H9 (cell line): ENCODE measurements around the gene ANXA7. TPM values are rescaled to one million over a fixed set of nuclear protein-coding genes. Genes with fewer than 3 reads are reported as not detected.

Experiments used
- DNase-seq: peaks from one replicate; pipeline ENCODE4 v3.0.0-alpha.2; 2017
- H2AFZ ChIP-seq: one replicate; pipeline ENCODE4 v1.6.1; 2013; ENCODE audit warnings: mild to moderate bottlenecking, low read length, control low read depth, moderate library complexity
- H2AK5ac ChIP-seq: 2 replicates; pipeline ENCODE4 v1.6.1; 2013; ENCODE audit warnings: low read length, control low read depth, mixed read lengths; ENCODE audit not compliant: insufficient read length
- H2BK120ac ChIP-seq: one replicate; pipeline ENCODE4 v1.6.1; 2013; ENCODE audit warnings: low read depth, mild to moderate bottlenecking, low read length, control low read depth, inconsistent platforms; ENCODE audit not compliant: poor library complexity, severe bottlenecking
- H2BK12ac ChIP-seq: 2 replicates; pipeline ENCODE4 v1.6.1; 2013; ENCODE audit warnings: low read length, control low read depth, mixed read lengths, low read depth; ENCODE audit not compliant: insufficient read length
- H2BK15ac ChIP-seq: 2 replicates; pipeline ENCODE4 v1.6.1; 2013; ENCODE audit warnings: low read depth, low read length, control low read depth
- H2BK20ac ChIP-seq: one replicate; pipeline ENCODE4 v1.6.1; 2013; ENCODE audit warnings: low read depth, mild to moderate bottlenecking, low read length, control low read depth, inconsistent platforms; ENCODE audit not compliant: poor library complexity, severe bottlenecking
- H2BK5ac ChIP-seq: 2 replicates; pipeline ENCODE4 v1.6.1; 2013; ENCODE audit warnings: low read length, control low read depth, mixed read lengths; ENCODE audit not compliant: insufficient read length
- H3K14ac ChIP-seq: 2 replicates; pipeline ENCODE4 v1.6.1; 2013; ENCODE audit warnings: low read length, control low read depth; ENCODE audit not compliant: insufficient read depth
- H3K18ac ChIP-seq: 2 replicates; pipeline ENCODE4 v1.6.1; 2013; ENCODE audit warnings: low read depth, mild to moderate bottlenecking, mixed read lengths, low read length, control low read depth; ENCODE audit not compliant: insufficient read length
- H3K23ac ChIP-seq: 2 replicates; pipeline ENCODE4 v1.6.1; 2013; ENCODE audit warnings: low read length, control low read depth, mixed read lengths, low read depth; ENCODE audit not compliant: insufficient read length
- H3K23me2 ChIP-seq: 2 replicates; pipeline ENCODE4 v1.6.1; 2013; ENCODE audit warnings: low read depth, mild to moderate bottlenecking, mixed read lengths, low read length, control low read depth; ENCODE audit not compliant: insufficient read length, poor library complexity, severe bottlenecking
- H3K27ac ChIP-seq: 2 replicates; pipeline ENCODE4 v1.5.1; 2013; ENCODE audit warnings: low read length, control low read depth, mixed read lengths, low read depth; ENCODE audit not compliant: insufficient read length
- H3K27me3 ChIP-seq: 2 replicates; pipeline ENCODE4 v1.6.1; 2013; ENCODE audit warnings: low read length, control low read depth, inconsistent platforms; ENCODE audit not compliant: insufficient read depth
- H3K4ac ChIP-seq: 2 replicates; pipeline ENCODE4 v1.6.1; 2013; ENCODE audit warnings: low read depth, mild to moderate bottlenecking, control low read depth, inconsistent platforms, low read length, moderate library complexity
- H3K4me1 ChIP-seq: 2 replicates; pipeline ENCODE4 v1.6.1; 2013; ENCODE audit warnings: low read length, control low read depth, inconsistent platforms; ENCODE audit not compliant: insufficient read depth
- H3K4me2 ChIP-seq: 2 replicates; pipeline ENCODE4 v1.6.1; 2013; ENCODE audit warnings: low read length, control low read depth, mixed read lengths; ENCODE audit not compliant: insufficient read length, insufficient read depth
- H3K56ac ChIP-seq: 2 replicates; pipeline ENCODE4 v1.6.1; 2013; ENCODE audit warnings: low read depth, mild to moderate bottlenecking, mixed read lengths, low read length, control low read depth; ENCODE audit not compliant: insufficient read length
- H3K79me1 ChIP-seq: 2 replicates; pipeline ENCODE4 v1.6.1; 2013; ENCODE audit warnings: low read depth, mild to moderate bottlenecking, moderate library complexity, low read length, control low read depth, inconsistent platforms; ENCODE audit not compliant: insufficient read depth, poor library complexity, severe bottlenecking
- H3K79me2 ChIP-seq: 2 replicates; pipeline ENCODE4 v1.6.1; 2013; ENCODE audit warnings: low read length, control low read depth, inconsistent platforms; ENCODE audit not compliant: insufficient read depth
- H3K9ac ChIP-seq: 2 replicates; pipeline ENCODE4 v1.6.1; 2013; ENCODE audit warnings: low read length, control low read depth, mixed read lengths; ENCODE audit not compliant: insufficient read length; ENCODE audit errors: extremely low read depth
- H3K9me3 ChIP-seq: one replicate; pipeline ENCODE4 v1.6.1; 2013; ENCODE audit warnings: low read depth, low read length, inconsistent platforms; ENCODE audit not compliant: control insufficient read depth
- H3T11ph ChIP-seq: one replicate; pipeline ENCODE4 v1.6.1; 2013; ENCODE audit warnings: mild to moderate bottlenecking, low read length, control low read depth, inconsistent platforms
- H4K20me1 ChIP-seq: one replicate; pipeline ENCODE4 v1.6.1; 2013; ENCODE audit not compliant: control insufficient read depth, insufficient read length, insufficient read depth
- H4K5ac ChIP-seq: 2 replicates; pipeline ENCODE4 v1.6.1; 2013; ENCODE audit warnings: low read depth, mild to moderate bottlenecking, mixed read lengths, low read length, control low read depth; ENCODE audit not compliant: insufficient read length
- H4K8ac ChIP-seq: replicated peaks from 2 replicates; pipeline ENCODE4 v1.6.1; 2013; ENCODE audit warnings: low read length, control low read depth, mixed read lengths, low read depth; ENCODE audit not compliant: insufficient read length
- H4K91ac ChIP-seq: 2 replicates; pipeline ENCODE4 v1.6.1; 2013; ENCODE audit warnings: low read depth, mild to moderate bottlenecking, moderate library complexity, mixed read lengths, low read length, control low read depth; ENCODE audit not compliant: insufficient read length
- H3K27ac Mint-ChIP-seq, 3 experiments: 2 replicates in 2 of 3; 3 replicates in 1 of 3; pipeline ENCODE4 v1.8.0; 2020 to 2021; ENCODE audit warnings: mixed read lengths in 3 of 3, mild to moderate bottlenecking in 1 of 3, moderate library complexity in 1 of 3
- H3K27me3 Mint-ChIP-seq: 2 replicates; pipeline ENCODE4 v1.8.0; 2021; ENCODE audit warnings: low read depth, mild to moderate bottlenecking, moderate library complexity, mixed read lengths
- H3K36me3 Mint-ChIP-seq, 3 experiments: 2 replicates in 2 of 3; 3 replicates in 1 of 3; pipeline ENCODE4 v1.8.0; 2020 to 2021; ENCODE audit warnings: low read depth in 3 of 3, mixed read lengths in 3 of 3; ENCODE audit not compliant: insufficient read depth in 1 of 3
- H3K4me1 Mint-ChIP-seq, 2 experiments: 2 replicates each; pipeline ENCODE4 v1.8.0; 2020; ENCODE audit warnings: mixed read lengths in 2 of 2
- H3K4me3 Mint-ChIP-seq, 2 experiments: 2 replicates in 1 of 2; 3 replicates in 1 of 2; pipeline ENCODE4 v1.8.0; 2020 to 2021; ENCODE audit warnings: mild to moderate bottlenecking in 2 of 2, mixed read lengths in 2 of 2, moderate library complexity in 1 of 2
- H3K9me3 Mint-ChIP-seq, 2 experiments: 2 replicates in 1 of 2; 3 replicates in 1 of 2; pipeline ENCODE4 v1.8.0; 2020; ENCODE audit warnings: mild to moderate bottlenecking in 2 of 2, mixed read lengths in 2 of 2, moderate library complexity in 1 of 2
- CTCF ChIP-seq: fragments of 200-600 bp; sonication (generic); conservative IDR thresholded peaks from 3 replicates; pipeline ENCODE4 v1.8.0; 2021; ENCODE audit warnings: antibody characterized with exemption, mild to moderate bottlenecking
- WGBS: extraction: QIAGEN DNeasy Blood & Tissue Kit; methylation state at CpG from one replicate; pipeline ENCODE4 v1.1.7; 2013; ENCODE audit warnings: missing lambda C conversion rate, low lambda C conversion rate, mixed read lengths; ENCODE audit not compliant: insufficient read length; ENCODE audit errors: extremely low coverage; 5-methylcytosine and 5-hydroxymethylcytosine counted together
- total RNA-seq: library from RNA; stranded (reverse); gene quantifications from 2 replicates; pipeline ENCODE4 v1.2.1, GENCODE V29; 2021

The ANXA7 gene
- total RNA-seq, 1 experiment from 2014 or later: 84.6 TPM

GRCh38 chr10:73376679-73377078 is 37.2 kb downstream of the ANXA7 start:
- no peak for DNase-seq
- no peak overlapping the region for H3K4me3 Mint-ChIP-seq
- TF ChIP-seq CTCF: no peak
- no peak overlapping the region for H3K56ac ChIP-seq
- H3K9me3 ChIP-seq: no peaks in the 10 kb centered on the region
- no peak overlapping the region for H2BK15ac ChIP-seq
- no peaks in the 10 kb centered on the region for H3K27me3 Mint-ChIP-seq
- WGBS: no CpG with 5 or more reads among the region's 3 CpGs
- no peak overlapping the region for H3K9ac ChIP-seq
- no peaks in the 10 kb centered on the region for H3K23me2 ChIP-seq
- no peak overlapping the region for H3T11ph ChIP-seq
- no peak overlapping the region for H3K27ac ChIP-seq
- no peaks in the 10 kb centered on the region for H4K20me1 ChIP-seq
- H3K27me3 ChIP-seq: no peaks in the 10 kb centered on the region
- no peaks in the 10 kb centered on the region for H3K79me1 ChIP-seq
- H2BK120ac ChIP-seq: no peak overlapping the region
- H2BK12ac ChIP-seq: no peak overlapping the region
- no peaks in the 10 kb centered on the region for H3K9me3 Mint-ChIP-seq
- no peak overlapping the region for H4K8ac ChIP-seq
- H2AK5ac ChIP-seq: no peak overlapping the region
- H3K36me3 Mint-ChIP-seq: peaks cover 10 to 63% (median 43%) of the 10 kb centered on the region in 3 experiments; a peak in 6 of 7 replicates
- H3K4me1 Mint-ChIP-seq: no peaks in the 10 kb centered on the region
- H4K5ac ChIP-seq: no peak overlapping the region
- no peak overlapping the region for H3K4me2 ChIP-seq
- no peaks in the 10 kb centered on the region for H3K4me1 ChIP-seq
- no peak overlapping the region for H2BK5ac ChIP-seq
- peak overlapping the region in 1 of 3 experiments; percentile 26; a peak in 1 of 7 replicates for H3K27ac Mint-ChIP-seq
- H3K18ac ChIP-seq: no peak overlapping the region
- no peak overlapping the region for H4K91ac ChIP-seq
- no peak overlapping the region for H3K23ac ChIP-seq
- H3K14ac ChIP-seq: no peak overlapping the region
- no peak overlapping the region for H2AFZ ChIP-seq
- no peaks in the 10 kb centered on the region for H3K79me2 ChIP-seq
- no peak overlapping the region for H3K4ac ChIP-seq
- H2BK20ac ChIP-seq: no peak overlapping the region
